GM18508 (cell line): ENCODE results near the gene RNF151.
"Not testable (repeated sequence)": the region's sequence is repeated elsewhere in the genome, so short reads cannot be mapped to it uniquely, and the experiment has no call there.

ENCODE experiments used
- ATAC-seq: cut with Tn5 transposase; IDR thresholded peaks from one replicate; pipeline ENCODE4 v1.9.1; 2021; ENCODE audit warnings: moderate number of reproducible peaks; ENCODE audit not compliant: insufficient read depth, unreplicated experiment

Gene RNF151

GRCh38 chr16:1938316-1938715 lies 28.3 kb upstream of the RNF151 start:
- no peak for ATAC-seq

GRCh38 chr16:1938910-1939309 lies 27.7 kb upstream of the RNF151 start:
- ATAC-seq: no peak

GRCh38 chr16:1939833-1940232 lies 26.8 kb upstream of the RNF151 start:
- ATAC-seq: not testable (repeated sequence)

- ATAC-seq: no peak
Measured at GRCh38 chr16:1940273-1941161, 26.1 kb upstream of the RNF151 start.

- no peak for ATAC-seq
Measured at GRCh38 chr16:1941162-1942046, 25.3 kb upstream of the RNF151 start.

GRCh38 chr16:1942047-1942809 lies 24.4 kb upstream of the RNF151 start:
- ATAC-seq: no peak

GRCh38 chr16:1942810-1943726 lies 23.6 kb upstream of the RNF151 start, which contains the start of gene MSRB1:
TSS of gene MSRB1 (minus strand) at chr16:1943199. CDS start at chr16:1943156, 43 bp downstream.
- peak; percentile 50 for ATAC-seq

- no peak for ATAC-seq
Measured at GRCh38 chr16:1944612-1945199, 21.9 kb upstream of the RNF151 start.

GRCh38 chr16:1945559-1946391 lies 20.9 kb upstream of the RNF151 start:
- ATAC-seq: no peak

- ATAC-seq: no peak
Measured at GRCh38 chr16:1946495-1947368, 19.9 kb upstream of the RNF151 start.

- no peak for ATAC-seq
Measured at GRCh38 chr16:1947369-1947670, 19.3 kb upstream of the RNF151 start.

- no peak for ATAC-seq
Measured at GRCh38 chr16:1949507-1949906, 17.1 kb upstream of the RNF151 start.

GRCh38 chr16:1950047-1950446 lies 16.6 kb upstream of the RNF151 start:
- ATAC-seq: no peak

GRCh38 chr16:1950559-1950958 lies 16.1 kb upstream of the RNF151 start:
- no peak for ATAC-seq

- no peak for ATAC-seq
Measured at GRCh38 chr16:1953734-1954133, 12.9 kb upstream of the RNF151 start.

GRCh38 chr16:1957434-1958142 lies 9.1 kb upstream of the RNF151 start:
- not testable (repeated sequence) for ATAC-seq

- ATAC-seq: not testable (repeated sequence)
Measured at GRCh38 chr16:1958143-1958491, 8.5 kb upstream of the RNF151 start.
